WTC11 (cell line): ENCODE measurements around the gene NOL4L.

ENCODE experiments used
- ELF4 ChIP-seq: sonication (generic); formaldehyde crosslinking; IDR thresholded peaks from 2 replicates; pipeline ENCODE4 v1.8.1; 2022; ENCODE audit warnings: low read depth, mild to moderate bottlenecking, moderate library complexity, missing genetic modification reagents
- IRF2 ChIP-seq: sonication (generic); formaldehyde crosslinking; IDR thresholded peaks from 2 replicates; pipeline ENCODE4 v1.8.0; 2022; ENCODE audit warnings: low read depth, missing genetic modification reagents, borderline replicate concordance
- KAT7 ChIP-seq: sonication (generic); formaldehyde crosslinking; IDR thresholded peaks from 2 replicates; pipeline ENCODE4 v1.8.1; 2023; ENCODE audit warnings: missing genetic modification reagents, mild to moderate bottlenecking, borderline replicate concordance
- TF ChIP-seq, protein P1 (sequence below): fragments of 200-600 bp; IDR thresholded peaks from 2 replicates; pipeline ENCODE4 v1.8.0; 2022; ENCODE audit warnings: antibody characterized with exemption

DNA sequence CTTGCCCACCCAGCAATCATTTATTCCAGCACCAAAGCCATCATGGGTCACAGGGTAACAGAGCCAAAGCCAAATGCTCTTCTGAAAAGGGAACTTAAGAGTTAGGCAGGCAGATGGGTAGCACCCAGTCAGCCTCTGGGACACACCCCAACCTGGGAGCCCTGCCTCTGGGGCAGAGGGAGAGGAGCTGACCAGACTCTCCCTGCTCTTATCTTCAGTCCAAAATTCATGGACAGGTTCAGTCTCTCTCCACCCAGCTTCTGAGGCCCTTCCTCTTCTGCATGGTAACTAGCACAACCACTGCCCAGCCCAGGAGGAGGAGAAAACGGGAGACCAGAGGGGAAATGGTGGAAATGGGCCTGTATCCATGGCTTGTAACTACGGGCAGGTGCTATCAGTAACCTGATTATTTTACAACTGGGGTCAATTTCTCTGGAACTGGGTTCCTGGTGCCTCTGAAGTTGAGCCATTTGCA is 105.4 kb downstream of the NOL4L start:
- no peak for TF ChIP-seq IRF2 (CRISPR knock-in tag)
- TF ChIP-seq, protein P1, sequence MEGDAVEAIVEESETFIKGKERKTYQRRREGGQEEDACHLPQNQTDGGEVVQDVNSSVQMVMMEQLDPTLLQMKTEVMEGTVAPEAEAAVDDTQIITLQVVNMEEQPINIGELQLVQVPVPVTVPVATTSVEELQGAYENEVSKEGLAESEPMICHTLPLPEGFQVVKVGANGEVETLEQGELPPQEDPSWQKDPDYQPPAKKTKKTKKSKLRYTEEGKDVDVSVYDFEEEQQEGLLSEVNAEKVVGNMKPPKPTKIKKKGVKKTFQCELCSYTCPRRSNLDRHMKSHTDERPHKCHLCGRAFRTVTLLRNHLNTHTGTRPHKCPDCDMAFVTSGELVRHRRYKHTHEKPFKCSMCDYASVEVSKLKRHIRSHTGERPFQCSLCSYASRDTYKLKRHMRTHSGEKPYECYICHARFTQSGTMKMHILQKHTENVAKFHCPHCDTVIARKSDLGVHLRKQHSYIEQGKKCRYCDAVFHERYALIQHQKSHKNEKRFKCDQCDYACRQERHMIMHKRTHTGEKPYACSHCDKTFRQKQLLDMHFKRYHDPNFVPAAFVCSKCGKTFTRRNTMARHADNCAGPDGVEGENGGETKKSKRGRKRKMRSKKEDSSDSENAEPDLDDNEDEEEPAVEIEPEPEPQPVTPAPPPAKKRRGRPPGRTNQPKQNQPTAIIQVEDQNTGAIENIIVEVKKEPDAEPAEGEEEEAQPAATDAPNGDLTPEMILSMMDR = no peak
- TF ChIP-seq ELF4 (CRISPR knock-in tag) = no peak
- no peak for TF ChIP-seq KAT7 (CRISPR knock-in tag)
